ENCODE measurements around the gene PTPRN.
"Not testable (repeated sequence)": the region's sequence is repeated elsewhere in the genome, so short reads cannot be mapped to it uniquely, and the experiment has no call there.

Gene PTPRN

GRCh38 chr2:219261024-219261855 is 48.0 kb downstream of the PTPRN start:
- Histone ChIP-seq H4K20me1 (ENCODE audit: insufficient read depth) (no peaks in the 10 kb centered on the region), H3K4me1 (ENCODE audit: low read depth, poor library complexity, severe bottlenecking) (no peaks in the 10 kb centered on the region), H3K27ac (no peak overlapping the region), H3K79me2 (ENCODE audit: insufficient read depth, low read depth) (no peaks in the 10 kb centered on the region), H3K4me2 (no peak overlapping the region), H3K4me3 (IDR thresholded peaks at IDR 0.05; ENCODE audit: insufficient read depth, low read depth, low read length) (no peak overlapping the region), H3K9ac (no peak overlapping the region), H3K36me3 (ENCODE audit: insufficient read depth) (no peaks in the 10 kb centered on the region), H3K27me3 (ENCODE audit: insufficient read depth, low read depth) (peaks cover 3% of the 10 kb centered on the region; the same call in 1 of the 2 replicates), H2AFZ (ENCODE audit: low read depth) (no peak overlapping the region)
- no peak for TF ChIP-seq CTCF (conservative IDR thresholded peaks at IDR 0.05; ENCODE audit: low read depth, low read length)

DNA sequence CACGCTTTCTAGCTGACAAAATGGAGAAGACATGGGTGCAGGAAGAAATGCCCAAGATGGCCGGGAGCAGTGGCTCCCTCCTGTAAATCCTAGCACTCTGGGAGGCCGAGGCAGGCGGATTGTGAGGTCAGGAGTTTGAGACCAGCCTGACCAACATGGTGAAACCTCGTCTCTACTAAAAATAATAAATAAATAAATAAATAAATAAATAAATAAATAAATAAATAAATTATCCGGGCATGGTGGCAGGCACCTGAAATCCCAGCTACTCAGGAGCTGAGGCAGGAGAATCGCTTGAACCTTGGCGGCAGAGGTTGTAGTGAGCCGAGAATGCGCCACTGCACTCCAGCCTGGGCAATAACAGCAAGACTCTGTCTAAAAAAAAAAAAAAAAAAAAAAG is 50.3 kb downstream of the PTPRN start:
- H4K20me1 ChIP-seq (ENCODE audit: insufficient read depth); H3K27ac ChIP-seq; H3K4me2 ChIP-seq; H3K36me3 ChIP-seq (ENCODE audit: insufficient read depth); H3K79me2 ChIP-seq (ENCODE audit: insufficient read depth, low read depth); H3K4me1 ChIP-seq (ENCODE audit: low read depth, poor library complexity, severe bottlenecking); H3K9ac ChIP-seq; H3K4me3 ChIP-seq (IDR thresholded peaks at IDR 0.05; ENCODE audit: insufficient read depth, low read depth, low read length); H2AFZ ChIP-seq (ENCODE audit: low read depth): not testable (repeated sequence)
- peaks cover 22% of the 10 kb centered on the region; the same call in 1 of the 2 replicates for H3K27me3 ChIP-seq (ENCODE audit: insufficient read depth, low read depth)

DNA sequence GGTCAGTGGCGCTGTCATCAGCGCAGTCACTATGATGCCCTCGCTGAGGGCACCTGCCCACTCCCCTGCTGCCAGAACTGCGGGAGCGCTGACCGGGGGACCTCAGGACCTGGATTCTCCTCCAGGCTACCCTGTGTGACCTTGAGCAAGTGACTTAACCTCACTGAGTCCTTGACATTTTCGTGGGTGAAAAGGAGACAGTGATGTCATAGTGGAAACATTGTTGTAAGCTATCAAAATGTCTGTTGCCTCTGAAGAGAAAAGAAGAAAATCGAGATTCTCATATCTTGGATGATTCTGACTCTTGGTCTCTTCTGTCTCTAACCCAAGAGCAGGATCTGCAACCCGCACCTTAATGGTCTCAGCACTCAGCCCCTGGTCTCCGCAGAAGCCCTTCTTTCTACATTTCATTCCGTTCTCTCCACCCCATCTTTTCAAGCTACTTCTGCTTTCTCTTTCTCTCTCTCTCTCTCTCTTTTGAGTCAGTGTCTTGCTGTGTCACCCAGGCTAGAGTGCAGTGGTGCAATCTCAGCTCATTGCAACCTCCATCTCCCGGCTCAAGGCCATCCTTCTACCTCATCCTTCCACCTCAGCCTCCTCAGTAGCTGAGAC is 54.5 kb downstream of the PTPRN start:
- TF ChIP-seq CTCF (conservative IDR thresholded peaks at IDR 0.05; ENCODE audit: low read depth, low read length) = no peak
- Histone ChIP-seq H3K4me1 (ENCODE audit: low read depth, poor library complexity, severe bottlenecking) (peaks cover 15% of the 10 kb centered on the region), H3K4me3 (IDR thresholded peaks at IDR 0.05; ENCODE audit: insufficient read depth, low read depth, low read length) (no peak overlapping the region), H3K27ac (no peak overlapping the region), H3K36me3 (ENCODE audit: insufficient read depth) (no peaks in the 10 kb centered on the region), H3K79me2 (ENCODE audit: insufficient read depth, low read depth) (peaks cover 6% of the 10 kb centered on the region; the same call in 1 of the 2 replicates), H3K27me3 (ENCODE audit: insufficient read depth, low read depth) (peaks cover 22% of the 10 kb centered on the region; the same call in 1 of the 2 replicates), H2AFZ (ENCODE audit: low read depth) (peak overlapping the region; percentile 91), H3K4me2 (peak overlapping the region; percentile 85), H4K20me1 (ENCODE audit: insufficient read depth) (no peaks in the 10 kb centered on the region), H3K9ac (peak overlapping the region; percentile 25; the same call in 1 of the 2 replicates)

GRCh38 chr2:219253753-219254589 is 55.2 kb downstream of the PTPRN start, which contains the start of gene TUBA4A:
TSS of gene TUBA4A (minus strand) at chr2:219253918. CDS start at chr2:219253858, 60 bp downstream.
- Histone ChIP-seq H3K36me3 (ENCODE audit: insufficient read depth) (no peaks in the 10 kb centered on the region), H3K4me3 (IDR thresholded peaks at IDR 0.05; ENCODE audit: insufficient read depth, low read depth, low read length) (peak within 1 kb of the TSS; percentile 80), H3K27me3 (ENCODE audit: insufficient read depth, low read depth) (peaks cover 22% of the 10 kb centered on the region; the same call in 1 of the 2 replicates), H2AFZ (ENCODE audit: low read depth) (peak within 1 kb of the TSS; percentile 91), H3K27ac (peak within 1 kb of the TSS; percentile 56), H4K20me1 (ENCODE audit: insufficient read depth) (no peaks in the 10 kb centered on the region), H3K9ac (peak within 1 kb of the TSS; percentile 77), H3K4me2 (peak within 1 kb of the TSS; percentile 85), H3K4me1 (ENCODE audit: low read depth, poor library complexity, severe bottlenecking) (peaks cover 22% of the 10 kb centered on the region), H3K79me2 (ENCODE audit: insufficient read depth, low read depth) (peaks cover 6% of the 10 kb centered on the region; the same call in 1 of the 2 replicates)
- TF ChIP-seq CTCF (conservative IDR thresholded peaks at IDR 0.05; ENCODE audit: low read depth, low read length) = no peak

Data from KMS-11 (cell line).